HG03571 (cell line): ENCODE results near the gene STAG1.
"Not testable (repeated sequence)": the region's sequence is repeated elsewhere in the genome, so short reads cannot be mapped to it uniquely, and the experiment has no call there.

Source experiments
- ATAC-seq: cut with Tn5 transposase; IDR thresholded peaks from one replicate; pipeline ENCODE4 v1.9.1; 2021; ENCODE audit not compliant: unreplicated experiment

The STAG1 gene

GRCh38 chr3:136752172-136752421 is at the start of gene STAG1:
Gene STAG1, minus strand, starts transcription at chr3:136752378. Its CDS starts 121,480 bp downstream, at chr3:136630898.
- ATAC-seq = no peak

GRCh38 chr3:136801146-136801545 is 49.0 kb upstream of the STAG1 start:
- not testable (repeated sequence) for ATAC-seq

GRCh38 chr3:136792556-136793330 is 40.6 kb upstream of the STAG1 start:
- no peak for ATAC-seq

GRCh38 chr3:136790786-136791185 is 38.6 kb upstream of the STAG1 start:
- ATAC-seq = no peak

GRCh38 chr3:136789976-136790375 is 37.8 kb upstream of the STAG1 start:
- ATAC-seq = no peak

GRCh38 chr3:136788154-136788553 is 36.0 kb upstream of the STAG1 start:
- no peak for ATAC-seq

GRCh38 chr3:136787349-136787748 is 35.2 kb upstream of the STAG1 start:
- ATAC-seq = no peak

- ATAC-seq = no peak
Measured at GRCh38 chr3:136783708-136784191, 31.6 kb upstream of the STAG1 start.

GRCh38 chr3:136780741-136781140 is 28.6 kb upstream of the STAG1 start:
- ATAC-seq = no peak

- ATAC-seq = no peak
Measured at GRCh38 chr3:136778865-136779264, 26.7 kb upstream of the STAG1 start.

- no peak for ATAC-seq
Measured at GRCh38 chr3:136772709-136773108, 20.5 kb upstream of the STAG1 start.

GRCh38 chr3:136758160-136759102 is 6.3 kb upstream of the STAG1 start:
- not testable (repeated sequence) for ATAC-seq

GRCh38 chr3:136755192-136755591 is 3.0 kb upstream of the STAG1 start:
- ATAC-seq = no peak

GRCh38 chr3:136753326-136753939 is 1.3 kb upstream of the STAG1 start:
- ATAC-seq = no peak

GRCh38 chr3:136752422-136753325 is 496 bp upstream of the STAG1 start:
- peak; percentile 85 for ATAC-seq

- ATAC-seq = peak; percentile 18
Measured at GRCh38 chr3:136751316-136752171, 634 bp downstream of the STAG1 start.

- ATAC-seq = no peak
Measured at GRCh38 chr3:136750897-136751315, 1.3 kb downstream of the STAG1 start.

- ATAC-seq = no peak
Measured at GRCh38 chr3:136750209-136750896, 1.8 kb downstream of the STAG1 start.

GRCh38 chr3:136749602-136750001 is 2.6 kb downstream of the STAG1 start:
- not testable (repeated sequence) for ATAC-seq
